NOMO-1 treated with DMSO at 0.1 percent for 48 hours (cell line): ENCODE measurements around the gene TMEM129.

Experiments used
- DNase-seq: peaks from one replicate; lab custom pipeline; 2025; ENCODE audit not compliant: unreplicated experiment; lab: John Stamatoyannopoulos, UW

The TMEM129 gene

GRCh38 chr4:1758306-1759121 lies 37.4 kb upstream of the TMEM129 start:
- DNase-seq, result no peak

- DNase-seq, result no peak
These were observed 36.7 kb upstream of the TMEM129 start for GRCh38 chr4:1757836-1758235.

GRCh38 chr4:1756893-1757779 lies 36.0 kb upstream of the TMEM129 start:
- no peak for DNase-seq

- no peak for DNase-seq
These were observed 35.0 kb upstream of the TMEM129 start for GRCh38 chr4:1756079-1756478.

- no peak for DNase-seq
These were observed 34.2 kb upstream of the TMEM129 start for GRCh38 chr4:1755297-1755696.

GRCh38 chr4:1754336-1754735 lies 33.2 kb upstream of the TMEM129 start:
- DNase-seq, result no peak

GRCh38 chr4:1753697-1754311 lies 32.7 kb upstream of the TMEM129 start:
- no peak for DNase-seq

GRCh38 chr4:1753294-1753696 lies 32.2 kb upstream of the TMEM129 start:
- DNase-seq, result no peak

GRCh38 chr4:1752284-1753041 lies 31.3 kb upstream of the TMEM129 start:
- DNase-seq, result peak; percentile 42

- no peak for DNase-seq
These were observed 30.8 kb upstream of the TMEM129 start for GRCh38 chr4:1751919-1752283.

- no peak for DNase-seq
These were observed 30.2 kb upstream of the TMEM129 start for GRCh38 chr4:1751155-1751918.

- no peak for DNase-seq
These were observed 29.4 kb upstream of the TMEM129 start for GRCh38 chr4:1750381-1751154.

- no peak for DNase-seq
These were observed 28.7 kb upstream of the TMEM129 start for GRCh38 chr4:1749826-1750225.

- no peak for DNase-seq
These were observed 28.2 kb upstream of the TMEM129 start for GRCh38 chr4:1749370-1749769.

GRCh38 chr4:1748465-1748995 lies 27.4 kb upstream of the TMEM129 start:
- DNase-seq, result peak; percentile 82

- DNase-seq, result no peak
These were observed 26.5 kb upstream of the TMEM129 start for GRCh38 chr4:1747603-1747967.

GRCh38 chr4:1746919-1747602 lies 25.9 kb upstream of the TMEM129 start:
- DNase-seq, result no peak

GRCh38 chr4:1746265-1746691 lies 25.2 kb upstream of the TMEM129 start:
- peak; percentile 69 for DNase-seq

GRCh38 chr4:1745697-1746096 lies 24.6 kb upstream of the TMEM129 start:
- DNase-seq, result no peak
